Heart right ventricle (tissue), 16 donors: ENCODE data around the gene ZFHX3. TPM values are rescaled to one million over a fixed set of nuclear protein-coding genes. Genes with fewer than 3 reads are reported as not detected.

Experiments
- ATAC-seq, 8 donors: fragments of 200-7000 bp; cut with Tn5 transposase; one replicate each; pipeline ENCODE4 v1.9.1; 2020; ENCODE audit warnings: mild to moderate bottlenecking in 8 of 8, moderate library complexity in 8 of 8, moderate number of reproducible peaks in 1 of 8
- DNase-seq, 2 donors: peaks; one replicate each; pipeline ENCODE4 v3.0.0-alpha.2; 2020
- H3K27ac ChIP-seq, 10 donors: fragments of 200-600 bp; sonication (generic) in 2 of 10; one replicate each; pipeline versions ENCODE4 v1.5.0 to v1.8.0; 2020 to 2022; ENCODE audit warnings: mild to moderate bottlenecking in 3 of 10
- H3K27me3 ChIP-seq, 7 donors: fragments of 200-600 bp; one replicate each; pipeline ENCODE4 v1.8.0; 2021 to 2022; ENCODE audit warnings: mild to moderate bottlenecking in 2 of 7
- H3K36me3 ChIP-seq, 9 donors: fragments of 200-600 bp; sonication (generic) in 1 of 9; one replicate each; pipeline versions ENCODE4 v1.5.0 to v1.8.0; 2020 to 2022; ENCODE audit warnings: mild to moderate bottlenecking in 2 of 9
- H3K4me1 ChIP-seq, 9 donors: fragments of 200-600 bp; sonication (generic) in 1 of 9; one replicate each; pipeline versions ENCODE4 v1.5.0 to v1.8.0; 2020 to 2022; ENCODE audit warnings: mild to moderate bottlenecking in 4 of 9
- H3K4me3 ChIP-seq, 10 donors: fragments of 200-600 bp; sonication (generic) in 2 of 10; one replicate each; pipeline versions ENCODE4 v1.5.0 to v1.8.0; 2020 to 2022; ENCODE audit warnings: mild to moderate bottlenecking in 7 of 10, moderate library complexity in 2 of 10
- H3K9me3 ChIP-seq, 11 donors: fragments of 200-600 bp in 10 of 11; sonication (generic) in 2 of 11; one replicate each; pipeline versions ENCODE4 v1.5.0 to v1.8.0; 2013 to 2022; ENCODE audit warnings: mild to moderate bottlenecking in 2 of 11, control low read depth in 1 of 11, moderate library complexity in 1 of 11
- WGBS, 2 donors: extraction: QIAGEN DNeasy Blood & Tissue Kit; methylation state at CpG; one replicate each; pipeline ENCODE4 v1.1.7; 2013; ENCODE audit warnings: inconsistent platforms in 1 of 2; 5-methylcytosine and 5-hydroxymethylcytosine counted together
- intact Hi-C, 10 donors: fragments of 100-400 bp; cut with DNase I; formaldehyde crosslinking; loops; one replicate each; pipeline versions ENCODE4 v1.11.1 to v1.14.2; 2022
- polyA plus RNA-seq, 2 donors: library from polyadenylated mRNA; stranded (reverse); fragments of 200-250 nt; gene quantifications; one replicate each; pipeline ENCODE4 v1.2.3, GENCODE V29; 2013
- total RNA-seq, 10 donors: library from RNA; stranded (reverse); fragmentation: NEBNext Ultra II Directional in 3 of 10; extraction: Animal tissue kit (Norgen Biotek cat#: 25700) in 3 of 10; gene quantifications; one replicate each; pipeline versions ENCODE4 v1.2.1 to v1.2.4, GENCODE V29; 2021 to 2023
- TF ChIP-seq, protein P1 (sequence below), 9 donors: fragments of 200-600 bp; sonication (generic) in 2 of 9; IDR thresholded peaks; one replicate each; pipeline versions ENCODE4 v1.5.0 to v1.8.0; 2021 to 2022; ENCODE audit warnings: antibody characterized with exemption in 9 of 9, mild to moderate bottlenecking in 5 of 9, moderate library complexity in 1 of 9
- donor health status: Arrhythmogenic right ventricular cardiomyopathy.
- donor health status: ischemic (EF 13 %, LVEDD 7.1; RV severe dilation, severe dysfunction).
- donor health status: healthy with polysubstance abuse.
- donor health status: DM: no; HTN: yes; CAD: no.
- donor health status: DM: no; HTN: no; CAD: no.
- donor health status: ischemic (EF 25% LVEDD 6.9; RV normal size, moderate dysfunction).
- donor health status: ischemic (EF 25% LVEDD 5.7; RV mildly dilated, moderate dysfunction).
- donor health status: healthy.
- donor health status: DM: yes; HTN: yes; CAD: no.
- donor health status: Ischemic cardiomyopathy.
- donor health status: ischemic (EF 35%, LVEDD 5.7; RV mildly dilated, moderate dysfunction).
- donor health status: nonischemic (EF 11% LVEDD 7.7; RV severe dilation, severe dysfunction).
- donor health status: DM: yes; HTN: yes; CAD: no.
- donor health status: PGD.
- donor health status: ischemic (EF 29% LVEDD 5.4; RV normal size, mild dysfunction).
- donor health status: nonischemic (EF 23%, LVEDD 6.1; RV moderate dilation, normal function).

The ZFHX3 gene
- total and polyA plus RNA-seq, 12 donors: 1.6 to 15.2 (median 10.4) TPM

DNA sequence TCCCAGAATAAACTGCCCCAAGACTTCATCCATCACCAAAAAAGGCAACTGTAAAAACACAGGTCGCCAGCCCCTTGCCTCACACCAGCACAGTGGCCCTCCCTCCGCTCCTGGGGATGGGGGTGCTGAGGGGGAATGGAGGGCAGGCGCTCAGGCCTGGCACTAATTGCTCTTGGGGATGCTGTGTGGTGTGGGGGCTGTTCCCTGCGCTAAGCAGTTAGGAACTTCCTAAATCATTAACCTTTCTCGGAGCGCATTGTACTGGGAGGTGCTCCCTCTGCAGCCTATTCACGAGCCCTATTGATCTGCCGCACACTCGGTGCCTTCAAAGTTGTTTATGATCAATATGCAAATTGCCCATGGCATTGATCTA lies 199.9 kb downstream of the ZFHX3 start:
- 93 to 94% methylated on average over 9 of the region's 9 CpGs for WGBS, 2 donors
- Histone ChIP-seq H3K27me3 (no peaks in the 10 kb centered on the region), H3K36me3 (no peaks in the 10 kb centered on the region), H3K4me1 (peaks cover 11 to 86% (median 52%) of the 10 kb centered on the region in 9 donors), H3K9me3 (no peaks in the 10 kb centered on the region), H3K27ac (peak overlapping the region; percentile 51 to 84 (median 71)), H3K4me3 (peak overlapping the region in 5 of 10 donors; percentile 13 to 37 (median 29))
- peak in 3 of 8 donors; percentile 1 to 3 (median 2) for ATAC-seq
- intact Hi-C loops: loop anchor here in 5 of 10 donors (5.0 to 10.0 kb wide), 4 partner anchors 87 to 343 kb away; partner anchors contain the start of gene ZFHX3 (in 3 of the 5)
- TF ChIP-seq, protein P1, sequence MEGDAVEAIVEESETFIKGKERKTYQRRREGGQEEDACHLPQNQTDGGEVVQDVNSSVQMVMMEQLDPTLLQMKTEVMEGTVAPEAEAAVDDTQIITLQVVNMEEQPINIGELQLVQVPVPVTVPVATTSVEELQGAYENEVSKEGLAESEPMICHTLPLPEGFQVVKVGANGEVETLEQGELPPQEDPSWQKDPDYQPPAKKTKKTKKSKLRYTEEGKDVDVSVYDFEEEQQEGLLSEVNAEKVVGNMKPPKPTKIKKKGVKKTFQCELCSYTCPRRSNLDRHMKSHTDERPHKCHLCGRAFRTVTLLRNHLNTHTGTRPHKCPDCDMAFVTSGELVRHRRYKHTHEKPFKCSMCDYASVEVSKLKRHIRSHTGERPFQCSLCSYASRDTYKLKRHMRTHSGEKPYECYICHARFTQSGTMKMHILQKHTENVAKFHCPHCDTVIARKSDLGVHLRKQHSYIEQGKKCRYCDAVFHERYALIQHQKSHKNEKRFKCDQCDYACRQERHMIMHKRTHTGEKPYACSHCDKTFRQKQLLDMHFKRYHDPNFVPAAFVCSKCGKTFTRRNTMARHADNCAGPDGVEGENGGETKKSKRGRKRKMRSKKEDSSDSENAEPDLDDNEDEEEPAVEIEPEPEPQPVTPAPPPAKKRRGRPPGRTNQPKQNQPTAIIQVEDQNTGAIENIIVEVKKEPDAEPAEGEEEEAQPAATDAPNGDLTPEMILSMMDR (IDR thresholded peaks at IDR 0.05): no peak
- no peak for DNase-seq

GRCh38 chr16:72847187-72848027 lies 200.5 kb downstream of the ZFHX3 start:
- TF ChIP-seq, protein P1 (IDR thresholded peaks at IDR 0.05): peak in 7 of 9 donors; percentile 42 to 65 (median 54)
- WGBS, 2 donors: 62 to 65% methylated on average over 11 of the region's 11 CpGs
- ATAC-seq: peak in 6 of 8 donors; percentile 16 to 51 (median 40)
- peak overlapping the region in 9 of 10 donors; percentile 51 to 84 (median 75) for H3K27ac ChIP-seq
- H3K36me3 ChIP-seq: no peaks in the 10 kb centered on the region
- peaks cover 11 to 81% (median 52%) of the 10 kb centered on the region in 9 donors for H3K4me1 ChIP-seq
- DNase-seq: peak in 1 of 2 donors; percentile 33
- H3K27me3 ChIP-seq: no peaks in the 10 kb centered on the region
- H3K4me3 ChIP-seq: no peak overlapping the region
- H3K9me3 ChIP-seq: no peaks in the 10 kb centered on the region
- intact Hi-C loops: loop anchor here in 6 of 10 donors (1.0 to 10.0 kb wide), 5 partner anchors 87 to 343 kb away; partner anchors contain the start of gene ZFHX3 (in 4 of the 6)

- DNase-seq (no peak), ATAC-seq (no peak)
- TF ChIP-seq, protein P1 (IDR thresholded peaks at IDR 0.05): no peak
- peaks cover 11 to 85% (median 53%) of the 10 kb centered on the region in 9 donors for H3K4me1 ChIP-seq
- H3K36me3 ChIP-seq: no peaks in the 10 kb centered on the region
- no peak overlapping the region for H3K4me3 ChIP-seq
- intact Hi-C loops: loop anchor here in 5 of 10 donors (5.0 to 10.0 kb wide), 4 partner anchors 88 to 342 kb away; partner anchors contain the start of gene ZFHX3 (in 3 of the 5)
- peak overlapping the region in 2 of 10 donors; percentile 10 to 80 for H3K27ac ChIP-seq
- no peaks in the 10 kb centered on the region for H3K27me3 ChIP-seq
- no peaks in the 10 kb centered on the region for H3K9me3 ChIP-seq
- WGBS, 2 donors: 83 to 88% methylated on average over 8 of the region's 8 CpGs
Observed at GRCh38 chr16:72846594-72846993, 201.3 kb downstream of the ZFHX3 start.

DNA sequence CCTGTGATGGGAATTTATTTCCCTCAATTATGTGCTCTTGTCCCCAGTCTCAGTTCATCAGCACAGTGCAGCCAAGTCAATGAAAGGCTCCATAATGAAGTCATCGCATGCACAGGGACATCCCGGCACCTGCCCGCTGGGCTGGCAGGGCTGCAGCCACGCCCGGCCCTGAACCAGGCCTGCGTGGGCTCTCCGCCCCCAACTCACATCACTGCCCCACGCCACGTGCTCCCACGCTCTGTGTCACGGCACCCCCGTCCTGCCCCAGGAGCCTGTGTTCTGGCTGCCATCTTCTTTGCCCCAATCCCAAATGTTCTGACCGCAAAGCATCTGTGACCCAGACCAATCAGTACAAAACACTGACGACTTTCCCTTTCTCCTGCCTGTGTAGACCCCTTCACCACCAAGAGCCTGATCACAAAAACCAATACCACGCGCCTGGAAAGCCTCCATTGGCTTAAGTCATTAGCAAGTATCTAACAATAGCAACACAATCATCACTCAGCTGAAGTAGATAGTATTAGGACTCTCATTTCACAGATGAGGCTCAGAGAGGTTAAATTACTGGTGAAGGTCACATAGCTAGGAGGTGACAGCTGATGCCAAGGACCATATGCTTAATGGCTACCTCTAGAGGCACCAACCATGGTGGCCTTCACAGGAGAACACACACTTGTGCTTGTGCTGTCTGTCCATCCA lies 202.5 kb downstream of the ZFHX3 start:
- ATAC-seq (no peak), DNase-seq (no peak)
- H3K27me3 ChIP-seq: no peaks in the 10 kb centered on the region
- no peaks in the 10 kb centered on the region for H3K36me3 ChIP-seq
- 92 to 95% methylated on average over 16 of the region's 16 CpGs for WGBS, 2 donors
- no peaks in the 10 kb centered on the region for H3K9me3 ChIP-seq
- H3K4me1 ChIP-seq: peaks cover 11 to 85% (median 60%) of the 10 kb centered on the region in 9 donors
- intact Hi-C loops: loop anchor here in 5 of 10 donors (5.0 to 10.0 kb wide), 4 partner anchors 89 to 341 kb away; partner anchors contain the start of gene ZFHX3 (in 3 of the 5)
- no peak overlapping the region for H3K4me3 ChIP-seq
- peak overlapping the region in 2 of 10 donors; percentile 10 to 34 for H3K27ac ChIP-seq
- TF ChIP-seq, protein P1 (IDR thresholded peaks at IDR 0.05): no peak
